Skin epidermis (tissue), 12 donors: ENCODE measurements around the gene FAM90A1.
"Not testable (repeated sequence)": the region's sequence is repeated elsewhere in the genome, so short reads cannot be mapped to it uniquely, and the experiment has no call there.

Source experiments
- H3K27ac ChIP-seq, 21 experiments: fragments of 200-600 bp; sonication (generic) in 11 of 21; one replicate each; pipeline ENCODE4 v1.5.0; 2020; ENCODE audit warnings: mild to moderate bottlenecking in 3 of 21, inconsistent platforms in 2 of 21, moderate library complexity in 2 of 21
- H3K4me3 ChIP-seq, 7 experiments: fragments of 200-600 bp; sonication (generic) in 2 of 7; one replicate each; pipeline ENCODE4 v1.5.0; 2020; ENCODE audit warnings: inconsistent platforms in 2 of 7, mild to moderate bottlenecking in 2 of 7, moderate library complexity in 1 of 7

The FAM90A1 gene

DNA sequence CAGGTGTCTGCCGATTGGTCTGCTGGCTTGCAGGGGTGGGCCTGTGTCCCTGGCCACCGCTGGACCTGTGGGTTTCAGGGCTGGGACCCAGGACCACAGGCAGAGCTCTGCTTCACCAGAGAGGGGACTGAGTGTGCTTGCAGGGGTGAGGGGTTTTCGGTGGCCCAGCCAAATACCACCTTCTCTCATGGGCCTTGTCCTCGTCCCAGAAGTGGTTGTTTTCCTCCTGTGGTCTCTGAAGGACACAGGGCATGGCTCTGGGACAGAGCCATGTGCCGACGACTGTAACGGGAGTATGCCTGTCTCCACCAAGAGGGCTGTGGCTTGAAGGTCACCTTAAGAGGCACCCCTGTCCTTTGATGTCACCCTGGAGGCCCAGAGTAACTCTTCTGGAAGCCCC lies 7.3 kb upstream of the FAM90A1 start:
- H3K27ac ChIP-seq, H3K4me3 ChIP-seq: not testable (repeated sequence)

DNA sequence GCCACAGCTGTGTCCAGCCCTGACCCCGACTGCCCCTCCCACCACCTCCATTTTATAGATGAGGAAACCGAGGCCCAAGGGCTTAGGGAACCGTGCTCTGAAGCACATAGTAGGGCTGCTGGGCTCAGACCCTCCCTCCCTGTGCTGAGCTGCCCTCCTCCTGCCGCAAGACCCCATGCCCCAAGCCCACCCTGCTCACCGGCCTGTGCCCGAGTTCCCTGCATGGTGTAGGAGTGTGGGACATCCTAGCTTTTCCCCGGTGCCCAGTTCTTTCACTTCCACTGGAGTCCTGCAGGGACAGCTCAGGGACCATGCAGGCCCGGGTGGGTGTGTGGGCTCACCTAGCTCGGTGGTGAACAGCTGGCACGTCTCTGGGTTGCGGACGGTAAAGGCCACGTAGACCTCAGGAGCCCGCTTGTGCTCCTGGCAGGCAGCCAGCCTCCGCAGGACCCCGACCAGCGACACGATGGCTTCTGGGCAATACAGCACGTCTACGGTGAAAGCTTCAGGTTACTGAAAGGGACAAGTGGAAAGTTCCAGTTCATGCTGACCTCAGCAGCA lies 6.6 kb upstream of the FAM90A1 start:
- not testable (repeated sequence) for H3K27ac ChIP-seq, H3K4me3 ChIP-seq

DNA sequence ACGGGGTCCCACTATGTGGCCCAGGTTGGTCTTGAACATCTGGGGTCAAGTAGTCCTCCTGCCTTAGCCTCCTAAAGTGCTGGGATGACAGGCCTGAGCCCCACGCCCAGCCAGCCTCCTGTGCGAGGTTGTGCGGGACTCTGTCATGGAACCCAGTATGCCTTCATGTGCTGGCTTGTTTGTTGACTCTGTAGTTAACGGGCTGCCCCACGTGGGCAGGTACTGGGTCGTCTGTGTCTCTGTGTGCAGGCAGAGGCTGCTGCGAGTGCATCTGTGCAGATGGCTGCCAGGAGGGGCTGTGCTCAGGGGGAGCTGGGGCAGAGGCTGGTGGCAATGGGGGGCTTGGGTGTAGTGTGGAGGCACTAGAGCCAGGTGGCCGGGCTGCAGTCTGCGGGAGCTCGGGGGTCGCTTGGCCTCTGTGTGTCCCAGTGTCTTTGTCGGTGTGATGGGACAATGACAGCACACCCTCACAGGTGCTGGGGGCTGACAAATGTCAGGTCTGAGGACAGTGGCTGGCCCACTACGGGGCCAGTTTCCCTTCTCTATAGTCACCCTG lies 6.0 kb upstream of the FAM90A1 start:
- not testable (repeated sequence) for H3K4me3 ChIP-seq, H3K27ac ChIP-seq

DNA sequence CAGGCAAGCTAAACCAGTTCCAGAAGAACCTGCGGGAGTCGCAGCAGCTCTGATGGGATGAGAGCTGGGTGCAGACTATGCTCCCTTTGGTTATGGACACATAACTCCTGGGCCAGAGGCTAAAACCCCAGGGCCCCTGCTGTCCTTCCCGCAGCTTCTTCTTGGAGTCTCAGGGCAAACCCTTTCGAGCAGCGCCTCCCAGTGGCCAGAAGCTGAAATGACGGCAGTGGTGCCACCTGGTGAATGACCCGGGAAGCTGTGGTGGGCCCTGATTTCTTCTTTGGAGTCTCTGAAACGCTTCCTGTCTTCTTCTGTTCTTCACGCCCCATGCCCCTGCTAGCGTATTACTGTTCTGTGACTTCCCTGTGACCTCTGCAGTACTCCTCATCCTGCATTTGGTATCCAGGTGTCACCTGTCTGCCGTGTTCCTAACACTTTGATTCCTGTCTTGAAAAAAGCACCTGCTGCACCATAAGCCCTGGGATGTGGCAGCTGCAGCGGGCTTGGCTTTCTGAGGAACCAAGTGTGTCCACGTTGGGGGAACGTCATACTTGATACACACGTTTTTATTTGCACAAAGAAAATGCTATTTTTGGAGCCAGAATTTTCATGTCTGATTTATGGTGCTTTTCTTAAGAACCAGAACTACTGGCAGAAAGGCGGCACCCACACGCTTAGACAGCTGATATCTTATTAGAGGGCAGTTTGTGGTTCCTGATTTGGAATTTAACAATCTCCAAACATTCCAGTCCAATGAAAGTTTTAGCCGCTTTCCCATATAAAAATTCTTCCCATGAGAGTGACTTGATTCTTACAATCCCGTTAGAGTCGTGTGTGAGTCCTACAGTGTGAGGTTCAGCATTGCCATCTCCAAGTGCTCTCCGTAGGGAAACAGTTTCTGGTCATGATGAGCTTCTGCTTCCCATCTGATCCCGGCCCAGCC lies 4.5 kb upstream of the FAM90A1 start:
- H3K4me3 ChIP-seq, H3K27ac ChIP-seq: not testable (repeated sequence)

DNA sequence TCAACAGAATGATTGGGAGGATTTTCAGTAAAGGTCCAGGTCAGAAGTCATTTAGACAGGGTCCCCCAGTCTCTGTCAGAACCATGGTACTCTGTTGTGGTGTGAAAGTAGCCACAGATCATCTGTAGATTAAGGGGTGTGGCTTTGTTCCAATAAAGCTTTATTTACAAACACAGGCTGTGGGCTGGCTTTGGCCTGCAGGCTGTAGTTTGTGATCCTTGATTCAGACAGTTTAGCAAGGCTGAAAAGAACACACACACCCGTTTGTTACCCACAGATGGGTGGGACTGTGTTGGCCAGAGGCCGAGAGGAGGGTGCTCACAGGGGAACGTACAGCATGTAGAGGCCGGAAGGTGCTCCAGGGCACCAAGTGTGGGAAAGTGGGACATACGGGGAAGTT lies 3.6 kb upstream of the FAM90A1 start:
- not testable (repeated sequence) for H3K4me3 ChIP-seq, H3K27ac ChIP-seq

DNA sequence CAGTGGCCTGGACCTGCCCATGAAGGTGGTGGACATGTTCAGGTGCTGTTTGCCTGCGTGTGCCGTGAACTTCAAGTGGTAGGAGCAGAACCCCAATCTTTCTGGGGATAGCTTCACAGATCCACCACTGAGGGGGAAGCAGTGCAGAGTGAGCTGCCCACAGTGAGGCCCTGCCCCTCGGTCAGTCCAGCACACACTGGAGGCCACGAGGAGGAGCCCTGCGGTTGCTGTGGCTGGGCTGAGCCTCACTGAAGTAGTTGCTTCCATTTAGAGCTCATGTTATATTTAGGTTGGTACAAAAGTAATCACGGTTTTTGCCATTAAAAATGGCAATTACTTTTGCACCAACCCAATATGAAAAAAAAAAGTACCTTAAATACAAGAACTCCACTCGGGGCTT lies 2.1 kb upstream of the FAM90A1 start:
- not testable (repeated sequence) for H3K4me3 ChIP-seq, H3K27ac ChIP-seq

DNA sequence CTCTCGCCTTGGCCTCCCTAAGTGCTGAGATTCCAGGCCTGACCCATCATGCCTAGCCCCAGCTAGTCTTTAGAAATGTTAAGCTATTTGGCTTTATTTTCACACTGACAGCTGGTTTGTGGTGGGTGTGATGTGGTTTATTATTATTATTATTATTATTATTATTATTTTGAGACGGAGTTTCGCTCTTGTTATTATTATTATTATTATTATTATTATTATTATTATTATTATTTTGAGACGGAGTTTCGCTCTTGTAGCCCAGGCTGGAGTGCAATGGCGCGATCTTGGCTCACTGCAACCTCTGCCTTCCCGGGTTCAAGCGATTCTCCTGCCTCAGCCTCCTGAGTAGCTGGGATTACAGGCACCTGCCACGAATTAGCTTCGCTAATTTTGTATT lies 1.2 kb upstream of the FAM90A1 start:
- not testable (repeated sequence) for H3K4me3 ChIP-seq, H3K27ac ChIP-seq

DNA sequence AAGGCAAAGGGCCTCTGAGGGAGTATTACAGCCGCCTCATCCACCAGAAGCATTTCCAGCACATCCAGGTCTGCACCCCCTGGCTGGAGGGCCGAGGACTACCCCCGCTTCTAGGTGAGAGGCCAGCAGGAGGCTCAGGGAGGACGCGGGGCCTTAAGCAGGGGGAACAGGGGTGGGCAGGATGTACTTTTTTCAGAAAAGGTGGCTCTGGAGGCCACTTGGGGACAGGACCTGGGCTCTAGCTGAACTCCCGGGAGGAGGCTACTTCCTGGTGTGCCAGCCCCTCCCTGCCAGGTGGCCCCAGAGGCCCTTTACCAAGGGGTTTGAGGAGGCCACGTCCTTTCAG lies 287 bp upstream of the FAM90A1 start:
- H3K27ac ChIP-seq = peak overlapping the region in 7 of 21 experiments; percentile 0 to 50 (median 16)
- H3K4me3 ChIP-seq = peak overlapping the region in 6 of 7 experiments; percentile 18 to 41 (median 26)

DNA sequence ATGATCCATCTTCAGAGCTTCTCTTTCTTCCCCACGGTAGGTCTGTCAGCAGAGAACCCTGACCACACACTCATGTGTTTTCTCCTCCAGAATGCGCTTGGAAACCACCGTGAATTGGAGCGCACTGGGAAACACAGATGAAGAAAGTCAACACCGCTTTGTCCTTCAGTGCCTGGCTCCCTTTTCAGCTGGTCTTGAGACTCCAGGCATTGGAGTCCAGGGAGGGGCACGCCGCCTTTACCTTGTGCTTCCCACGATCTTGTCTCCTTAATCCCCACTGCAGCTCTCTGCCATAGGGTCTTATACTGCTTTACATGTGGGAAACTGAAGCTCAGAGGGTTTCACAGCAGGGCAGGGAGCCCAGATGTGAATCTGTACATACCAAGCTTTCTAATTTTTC lies 1.1 kb downstream of the FAM90A1 start:
- Histone ChIP-seq H3K4me3 (no peak overlapping the region), H3K27ac (no peak overlapping the region)

DNA sequence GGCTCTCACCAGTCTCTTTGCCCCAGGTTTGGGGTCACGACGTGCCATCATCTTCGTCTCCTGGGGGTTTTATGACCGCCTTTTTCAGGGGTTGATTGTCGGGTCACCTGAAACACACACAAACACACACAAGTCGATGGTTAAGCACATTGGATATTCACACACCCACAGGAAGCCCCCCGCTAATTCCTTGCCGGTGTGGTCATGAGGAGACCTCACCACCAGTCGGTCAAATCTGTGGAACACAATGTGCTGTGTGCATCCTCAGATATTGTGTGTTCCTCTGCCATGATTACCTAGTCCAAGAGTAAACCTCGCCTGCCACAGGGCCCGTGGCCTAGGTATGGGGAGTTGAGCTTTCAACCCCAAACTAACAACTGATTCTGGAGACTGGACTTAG lies 2.6 kb downstream of the FAM90A1 start:
- not testable (repeated sequence) for H3K27ac ChIP-seq, H3K4me3 ChIP-seq

DNA sequence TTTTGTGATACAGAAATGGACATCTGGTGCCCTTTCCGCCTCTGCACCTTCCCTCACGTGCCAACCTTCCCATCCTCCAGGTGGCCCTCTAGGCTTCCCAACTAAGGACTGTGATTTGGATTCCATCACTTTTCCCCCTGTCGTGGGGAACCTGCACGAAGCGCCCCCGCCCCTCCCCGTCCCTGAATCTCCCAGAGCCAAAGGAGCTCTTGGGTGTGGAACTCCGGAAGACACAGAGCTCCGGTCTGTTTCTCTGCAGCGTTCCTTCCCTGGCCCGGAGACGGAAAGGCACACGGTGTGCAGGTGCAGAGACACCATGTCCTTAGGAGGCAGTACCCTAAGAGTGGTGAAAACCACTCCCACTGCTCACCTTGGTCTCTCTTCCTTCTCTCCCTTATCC lies 3.8 kb downstream of the FAM90A1 start:
- not testable (repeated sequence) for H3K27ac ChIP-seq, H3K4me3 ChIP-seq

DNA sequence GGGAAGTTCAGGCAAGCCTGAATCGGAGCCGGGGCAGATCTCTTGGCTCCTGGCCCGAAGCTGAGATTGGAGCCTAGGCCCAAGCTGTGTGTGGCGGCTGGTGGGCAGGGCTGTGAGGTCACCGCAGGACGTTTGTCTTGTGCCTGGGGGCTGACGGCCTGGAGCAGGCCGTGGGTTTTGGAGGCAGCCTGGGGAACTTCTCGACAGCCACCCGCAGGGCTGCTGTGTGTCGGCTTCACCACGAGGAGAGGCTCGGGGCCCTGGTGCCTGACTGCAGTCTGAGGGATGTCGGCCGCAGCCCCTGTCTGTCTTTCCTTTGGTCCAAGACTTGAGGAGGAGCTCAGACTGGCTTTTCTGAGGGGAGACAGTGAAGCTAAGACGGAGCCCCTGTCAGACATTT lies 5.1 kb downstream of the FAM90A1 start:
- H3K27ac ChIP-seq, H3K4me3 ChIP-seq: not testable (repeated sequence)

DNA sequence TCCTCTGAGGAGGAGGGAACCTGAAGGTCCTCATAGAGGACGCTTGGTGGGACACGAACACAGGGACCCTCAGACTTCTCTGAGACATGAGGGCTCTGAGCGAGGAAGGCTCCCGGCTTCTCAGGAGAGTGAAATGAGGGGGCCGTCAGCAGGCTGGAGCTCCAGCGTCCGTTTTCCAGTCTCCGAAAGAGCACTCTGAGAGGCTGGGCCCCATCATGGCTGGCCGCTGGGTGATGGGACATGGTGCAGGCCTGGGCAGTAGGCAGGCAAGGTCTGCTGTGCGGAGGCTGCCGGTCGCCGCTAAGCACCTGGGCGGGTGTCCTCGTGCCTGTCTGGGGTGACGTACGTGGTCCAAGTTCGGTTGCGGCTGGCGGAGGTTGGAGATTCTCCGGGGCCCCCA lies 5.6 kb downstream of the FAM90A1 start:
- H3K4me3 ChIP-seq, H3K27ac ChIP-seq: not testable (repeated sequence)

DNA sequence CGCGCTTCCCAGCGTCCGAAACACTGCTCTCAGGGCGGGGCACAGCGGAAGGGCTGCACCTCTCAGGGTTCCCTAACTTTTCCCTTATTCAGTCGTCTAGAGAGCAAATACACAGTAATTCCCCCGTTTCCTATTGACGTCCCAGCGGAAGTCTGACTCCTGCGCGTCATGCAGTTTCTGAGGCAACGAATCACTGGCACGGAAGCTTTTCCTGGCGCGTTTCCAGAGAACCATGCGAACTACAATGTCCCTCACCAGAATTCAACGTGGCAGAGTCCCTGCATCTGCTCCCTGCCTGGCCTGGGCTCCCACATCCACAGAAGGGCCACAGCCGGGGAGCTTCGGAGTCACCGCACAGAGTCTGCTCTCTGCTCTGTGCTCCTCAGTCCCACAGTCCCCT lies 6.0 kb downstream of the FAM90A1 start:
- H3K27ac ChIP-seq, H3K4me3 ChIP-seq: not testable (repeated sequence)

DNA sequence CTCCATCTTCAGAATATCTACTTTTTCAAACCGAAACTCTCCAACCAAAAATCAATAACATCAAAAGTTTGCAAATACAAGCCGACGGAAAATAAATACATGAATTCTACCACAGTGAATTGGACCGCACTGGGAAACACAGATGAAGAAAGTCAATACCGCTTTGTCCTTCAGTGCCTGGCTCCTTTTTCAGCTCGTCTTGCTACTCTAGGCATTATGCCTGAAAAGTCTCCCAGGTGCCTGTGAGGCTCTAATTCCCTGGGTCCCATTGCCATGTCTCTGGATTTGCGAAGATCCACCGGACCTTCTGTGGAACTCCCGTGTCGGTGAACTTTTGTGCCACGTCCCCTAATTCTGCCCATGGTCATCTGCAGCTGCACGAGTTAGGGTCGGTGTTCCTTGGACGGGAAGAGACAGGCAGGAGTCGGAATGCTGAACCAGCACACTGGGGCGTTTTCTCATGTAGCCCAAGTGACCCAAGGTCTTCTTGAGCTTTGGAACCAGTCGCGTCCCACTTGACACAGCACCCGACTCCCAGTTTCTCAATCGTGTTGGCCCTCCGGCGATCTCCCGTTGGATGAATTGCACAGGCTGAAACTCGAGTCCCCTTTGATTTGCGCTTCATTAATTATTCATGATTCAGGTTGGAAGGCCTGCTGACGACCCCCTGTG lies 8.6 kb downstream of the FAM90A1 start:
- not testable (repeated sequence) for H3K4me3 ChIP-seq
- H3K27ac ChIP-seq = peak overlapping the region in 1 of 21 experiments; percentile 13

DNA sequence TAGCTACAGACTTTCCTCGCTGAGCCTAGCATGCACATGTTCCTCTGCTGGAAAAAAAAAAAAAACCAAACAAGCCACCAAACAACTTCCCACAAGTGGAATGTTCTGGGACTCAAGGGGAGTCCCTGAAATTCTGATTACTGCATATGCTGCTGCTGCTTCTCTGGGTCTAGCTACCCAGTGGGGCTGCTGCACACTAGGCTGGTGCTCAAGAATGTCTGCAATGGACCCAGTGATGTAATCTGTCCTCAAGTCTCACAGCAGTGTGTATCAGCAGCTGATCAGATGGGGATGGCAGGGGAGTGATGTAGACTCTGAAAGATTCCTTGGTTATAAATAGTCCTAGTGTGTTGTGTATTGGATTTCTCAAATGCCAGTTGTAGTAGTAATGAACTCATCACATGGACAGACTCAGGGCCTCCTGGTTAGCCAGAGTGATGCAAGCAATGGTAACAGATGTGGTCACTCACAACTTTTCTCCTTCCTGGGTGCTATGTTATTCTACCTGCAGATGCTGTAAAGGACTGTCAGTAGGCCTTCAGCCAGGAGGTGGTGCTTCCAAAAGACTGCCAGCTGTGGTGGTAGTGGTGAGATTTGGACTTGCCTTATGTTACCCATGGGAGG lies 29.6 kb downstream of the FAM90A1 start:
- not testable (repeated sequence) for H3K4me3 ChIP-seq, H3K27ac ChIP-seq

DNA sequence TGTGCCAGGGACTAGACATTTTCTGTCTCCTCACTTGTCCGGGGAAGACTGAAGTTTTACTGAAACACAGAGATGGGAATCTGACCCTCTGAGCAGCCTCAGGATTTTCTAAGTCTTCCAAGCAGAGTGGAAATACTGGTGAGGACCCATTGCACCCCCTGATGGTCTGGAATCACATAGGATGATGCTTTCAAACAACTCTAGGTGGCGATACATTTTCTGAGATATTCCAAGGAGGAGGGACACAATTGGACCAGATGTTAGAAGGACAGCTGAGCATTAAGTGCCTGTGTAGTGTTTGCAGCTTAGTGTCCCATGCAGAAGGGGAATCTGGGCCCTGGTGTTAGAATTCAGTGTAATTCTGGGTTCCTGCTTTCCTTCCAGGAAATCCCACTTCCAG lies 39.3 kb downstream of the FAM90A1 start:
- not testable (repeated sequence) for H3K27ac ChIP-seq, H3K4me3 ChIP-seq

DNA sequence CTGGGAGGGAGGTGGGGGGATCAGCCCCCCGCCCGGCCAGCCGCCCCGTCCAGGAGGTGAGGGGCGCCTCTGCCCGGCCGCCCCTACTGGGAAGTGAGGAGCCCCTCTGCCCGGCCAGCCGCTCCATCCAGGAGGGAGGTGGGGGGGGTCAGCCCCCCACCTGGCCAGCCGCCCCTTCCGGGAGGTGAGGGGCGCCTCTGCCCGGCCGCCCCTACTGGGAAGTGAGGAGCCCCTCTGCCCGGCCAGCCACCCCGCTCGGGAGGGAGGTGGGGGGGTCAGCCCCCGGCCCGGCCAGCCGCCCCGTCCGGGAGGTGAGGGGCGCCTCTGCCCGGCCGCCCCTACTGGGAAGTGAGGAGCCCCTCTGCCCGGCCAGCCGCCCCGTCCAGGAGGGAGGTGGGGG lies 43.2 kb downstream of the FAM90A1 start:
- H3K4me3 ChIP-seq, H3K27ac ChIP-seq: not testable (repeated sequence)

DNA sequence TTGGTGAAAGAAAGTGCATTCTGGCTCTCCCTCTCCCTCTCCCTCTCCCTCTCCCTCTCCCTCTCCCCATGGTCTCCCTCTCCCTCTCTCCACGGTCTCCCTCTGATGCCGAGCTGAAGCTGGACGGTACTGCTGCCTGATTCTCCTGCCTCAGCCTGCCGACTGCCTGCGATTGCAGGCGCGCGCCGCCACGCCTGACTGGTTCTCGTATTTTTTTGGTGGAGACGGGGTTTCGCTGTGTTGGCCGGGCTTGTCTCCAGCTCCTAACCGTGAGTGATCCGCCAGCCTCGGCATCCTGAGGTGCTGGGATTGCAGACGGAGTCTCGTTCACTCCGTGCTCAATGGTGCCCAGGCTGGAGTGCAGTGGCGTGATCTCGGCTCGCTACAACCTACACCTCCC lies 44.1 kb downstream of the FAM90A1 start:
- H3K4me3 ChIP-seq, H3K27ac ChIP-seq: not testable (repeated sequence)

DNA sequence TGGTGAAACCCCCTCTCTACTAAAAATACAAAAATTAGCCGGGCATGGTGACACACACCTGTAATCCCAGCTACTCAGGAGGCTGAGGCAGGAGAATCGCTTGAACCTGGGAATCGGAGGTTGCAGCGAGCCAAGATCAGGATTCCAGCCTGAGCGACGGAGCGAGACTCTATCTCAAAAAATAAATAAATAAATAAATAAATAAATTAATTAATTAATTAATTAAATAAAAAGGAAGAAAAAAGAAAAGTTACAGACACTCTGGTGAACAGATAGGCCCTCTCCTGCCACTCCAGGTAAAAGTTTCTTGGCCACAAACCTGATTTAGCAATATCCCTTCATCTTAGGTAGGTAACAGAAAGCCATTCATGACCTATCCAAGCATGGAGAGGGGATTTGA lies 44.5 kb downstream of the FAM90A1 start:
- H3K27ac ChIP-seq, H3K4me3 ChIP-seq: not testable (repeated sequence)
